HG02852 (cell line): ENCODE measurements around the gene LRRTM2.
"Not testable (repeated sequence)": the region's sequence is repeated elsewhere in the genome, so short reads cannot be mapped to it uniquely, and the experiment has no call there.

ENCODE experiments used
- ATAC-seq: cut with Tn5 transposase; IDR thresholded peaks from one replicate; pipeline ENCODE4 v1.9.1; 2021; ENCODE audit warnings: mild to moderate bottlenecking, moderate library complexity; ENCODE audit not compliant: unreplicated experiment

Gene LRRTM2

DNA sequence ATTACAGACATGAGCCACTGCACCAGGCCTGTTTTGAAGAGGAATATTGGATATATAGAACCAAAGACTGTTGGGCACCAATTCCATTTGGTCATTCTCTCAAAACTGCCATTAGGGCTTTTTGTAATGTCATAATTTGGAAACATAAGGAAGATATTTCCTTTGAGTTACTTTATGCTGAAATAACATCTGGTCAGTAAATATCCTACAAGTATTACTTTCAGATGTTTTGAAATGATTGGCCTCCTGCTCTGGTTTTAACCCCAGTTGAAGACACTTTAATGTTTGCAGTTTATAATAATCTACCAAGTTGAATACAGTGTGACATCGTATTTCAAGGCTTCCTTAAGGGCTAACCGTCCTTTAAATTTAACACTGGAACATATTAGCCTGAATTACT lies 33.6 kb downstream of the LRRTM2 start:
- ATAC-seq, result no peak

GRCh38 chr5:138840103-138840502 lies 35.0 kb downstream of the LRRTM2 start:
- ATAC-seq, result no peak

DNA sequence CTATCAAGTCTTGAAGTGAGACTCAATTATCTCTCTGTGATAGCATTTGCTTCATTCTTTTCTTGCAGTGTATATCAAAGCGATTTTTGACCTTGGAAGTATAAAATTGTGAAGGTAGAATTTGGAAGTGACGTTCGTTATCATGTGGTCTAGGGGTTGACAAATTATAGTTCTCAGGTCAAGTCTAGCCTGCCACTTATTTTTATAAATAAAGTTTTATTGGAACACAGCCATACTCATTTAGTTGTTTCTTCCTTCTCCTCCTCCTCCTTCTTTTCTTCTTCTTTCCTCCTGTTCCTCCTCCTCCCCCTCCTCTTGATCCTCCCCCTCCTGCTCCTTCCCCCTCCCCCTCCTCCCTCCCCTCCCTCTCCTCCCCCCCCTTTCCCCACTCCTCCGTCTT lies 38.0 kb downstream of the LRRTM2 start:
- no peak for ATAC-seq

- ATAC-seq, result not testable (repeated sequence)
These were observed 40.3 kb downstream of the LRRTM2 start for GRCh38 chr5:138834853-138835252.

GRCh38 chr5:138833726-138834480 lies 41.2 kb downstream of the LRRTM2 start:
- ATAC-seq, result no peak

DNA sequence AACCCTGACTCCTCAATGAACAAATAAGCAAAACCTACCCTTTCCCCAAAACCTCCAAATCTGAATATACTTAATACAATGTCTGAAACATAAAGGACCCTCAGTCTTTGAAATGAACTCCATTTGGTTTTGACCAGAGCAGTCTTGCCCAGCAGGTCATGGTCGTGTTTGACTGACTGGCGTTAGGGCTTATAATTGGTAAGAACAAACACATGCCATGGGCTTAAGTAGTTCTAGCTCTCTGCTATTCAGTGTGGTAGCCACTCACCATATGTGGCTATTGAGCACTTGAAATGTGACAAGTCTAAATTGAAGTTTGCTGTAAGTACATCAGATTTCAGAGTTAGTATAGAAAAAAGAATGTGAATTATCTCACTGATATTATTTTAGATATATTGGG lies 42.1 kb downstream of the LRRTM2 start:
- no peak for ATAC-seq

DNA sequence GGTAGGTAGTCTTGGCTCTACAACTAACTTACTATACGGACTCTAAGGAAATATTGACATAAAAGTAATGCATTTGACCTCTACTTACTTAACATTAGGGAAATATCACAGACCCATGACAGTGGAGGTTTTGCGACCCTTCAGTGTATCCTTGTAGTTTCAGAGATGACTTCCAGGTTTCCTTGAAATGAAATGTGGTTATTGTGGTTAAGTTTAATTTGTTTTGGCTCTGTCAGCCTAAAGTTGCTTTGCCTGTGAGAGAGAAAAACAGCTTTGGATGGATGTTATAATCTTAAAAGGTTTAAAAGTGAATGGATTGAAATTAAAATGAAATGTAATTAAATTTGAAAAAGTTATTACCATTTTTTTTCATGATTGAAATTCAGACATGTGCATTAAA lies 42.9 kb downstream of the LRRTM2 start:
- no peak for ATAC-seq

DNA sequence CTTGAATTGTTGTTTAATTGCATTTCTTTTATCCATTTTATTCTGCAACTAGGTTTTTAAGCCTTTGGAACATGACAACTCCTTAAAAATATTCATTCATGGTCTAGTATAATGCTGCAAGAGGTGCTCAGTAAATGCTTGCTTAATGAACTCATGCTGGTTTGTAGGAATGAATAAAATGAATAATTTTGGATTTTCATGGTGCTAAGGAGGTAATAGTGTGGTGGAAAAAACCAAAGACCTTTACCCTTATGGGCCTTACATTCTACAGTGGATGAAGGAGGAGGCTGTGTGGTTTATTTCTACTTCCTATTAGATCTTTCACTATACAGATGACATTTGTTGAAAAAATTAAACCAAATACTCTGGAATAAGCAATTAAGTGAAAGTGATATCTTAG lies 43.4 kb downstream of the LRRTM2 start:
- ATAC-seq, result no peak

GRCh38 chr5:138829341-138829740 lies 45.8 kb downstream of the LRRTM2 start:
- ATAC-seq, result no peak

DNA sequence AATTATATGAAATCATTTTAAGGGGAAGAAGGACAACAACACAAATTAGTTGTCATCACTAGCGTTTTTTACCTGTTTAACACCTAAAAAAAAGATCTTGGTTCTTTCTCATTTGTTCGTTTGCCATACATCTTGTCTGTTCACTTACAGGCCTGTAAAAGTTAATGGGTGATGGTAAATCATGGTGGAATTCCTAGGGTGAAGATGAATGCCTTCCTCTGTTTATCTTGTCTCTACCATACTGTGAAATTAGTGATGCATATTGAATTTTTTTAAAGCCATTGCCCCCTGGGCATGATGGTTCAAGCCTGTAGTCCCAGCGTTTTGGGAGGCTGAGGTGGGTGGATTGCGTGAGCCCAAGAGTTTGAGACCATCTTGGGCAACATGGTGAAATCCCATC lies 46.6 kb downstream of the LRRTM2 start:
- no peak for ATAC-seq

GRCh38 chr5:138824924-138825863 lies 49.9 kb downstream of the LRRTM2 start:
- ATAC-seq, result no peak

GRCh38 chr5:138824516-138824915 lies 50.6 kb downstream of the LRRTM2 start:
- no peak for ATAC-seq

DNA sequence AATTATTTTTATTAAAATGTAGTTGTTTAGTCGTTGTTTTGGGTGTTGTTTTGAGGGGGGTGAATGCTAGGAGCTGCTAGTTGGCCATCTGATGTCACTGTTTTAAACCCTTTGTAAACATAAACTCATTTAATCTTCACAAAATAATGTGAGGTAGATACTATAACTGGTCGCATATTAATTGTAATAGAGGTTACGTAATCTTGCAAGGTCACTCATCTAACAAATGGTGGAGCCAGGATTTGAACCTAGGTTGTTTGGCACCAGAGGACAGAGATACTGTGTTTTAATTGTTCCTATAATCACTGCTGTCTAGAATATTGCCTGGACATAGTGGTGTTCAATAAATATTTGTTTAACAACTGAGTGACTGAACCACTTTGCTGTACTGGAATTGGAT lies 54.4 kb downstream of the LRRTM2 start:
- ATAC-seq, result no peak

- ATAC-seq, result no peak
These were observed 56.1 kb downstream of the LRRTM2 start for GRCh38 chr5:138819081-138819480.
